Skin of body (tissue), 2 donors: ENCODE results near the gene ADGRG7. TPM values are rescaled to one million over a fixed set of nuclear protein-coding genes. Genes with fewer than 3 reads are reported as not detected.
A peak's percentile ranks its signal among the peaks of the same experiment; 100 is the strongest.

ENCODE experiments used
- DNase-seq: peaks from one replicate; lab custom pipeline; 2025; lab: John Stamatoyannopoulos, UW
- total RNA-seq: library from RNA; depleted of rRNA; stranded (reverse); fragments of >200 nt; gene quantifications from one replicate; pipeline ENCODE4 v1.2.3, GENCODE V29; 2014

The ADGRG7 gene
- total RNA-seq, 1 donor from 2014 or later, result 0.10 TPM

DNA sequence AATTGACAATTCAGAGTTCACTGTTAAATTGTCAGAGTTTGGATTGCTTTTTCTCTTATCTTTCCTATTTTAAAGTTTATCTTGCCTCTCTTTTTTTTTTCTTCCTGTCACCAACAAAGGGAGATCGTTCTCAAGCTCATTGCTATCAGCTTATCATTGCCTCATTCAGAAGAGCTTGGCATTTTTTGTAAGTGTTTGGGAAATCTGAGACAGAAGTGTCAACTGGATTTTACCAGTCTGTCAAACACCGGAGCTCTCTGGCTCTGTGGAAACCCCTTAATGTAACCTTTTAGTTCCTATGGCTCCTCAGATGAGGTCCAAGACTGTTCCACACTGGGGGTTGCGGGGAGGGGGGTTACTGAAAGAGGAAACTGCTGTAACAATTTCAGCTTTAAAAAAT lies 89.3 kb downstream of the ADGRG7 start:
- DNase-seq, result no peak

- DNase-seq, result no peak
Measured at GRCh38 chr3:100700708-100701107, 91.3 kb downstream of the ADGRG7 start.

DNA sequence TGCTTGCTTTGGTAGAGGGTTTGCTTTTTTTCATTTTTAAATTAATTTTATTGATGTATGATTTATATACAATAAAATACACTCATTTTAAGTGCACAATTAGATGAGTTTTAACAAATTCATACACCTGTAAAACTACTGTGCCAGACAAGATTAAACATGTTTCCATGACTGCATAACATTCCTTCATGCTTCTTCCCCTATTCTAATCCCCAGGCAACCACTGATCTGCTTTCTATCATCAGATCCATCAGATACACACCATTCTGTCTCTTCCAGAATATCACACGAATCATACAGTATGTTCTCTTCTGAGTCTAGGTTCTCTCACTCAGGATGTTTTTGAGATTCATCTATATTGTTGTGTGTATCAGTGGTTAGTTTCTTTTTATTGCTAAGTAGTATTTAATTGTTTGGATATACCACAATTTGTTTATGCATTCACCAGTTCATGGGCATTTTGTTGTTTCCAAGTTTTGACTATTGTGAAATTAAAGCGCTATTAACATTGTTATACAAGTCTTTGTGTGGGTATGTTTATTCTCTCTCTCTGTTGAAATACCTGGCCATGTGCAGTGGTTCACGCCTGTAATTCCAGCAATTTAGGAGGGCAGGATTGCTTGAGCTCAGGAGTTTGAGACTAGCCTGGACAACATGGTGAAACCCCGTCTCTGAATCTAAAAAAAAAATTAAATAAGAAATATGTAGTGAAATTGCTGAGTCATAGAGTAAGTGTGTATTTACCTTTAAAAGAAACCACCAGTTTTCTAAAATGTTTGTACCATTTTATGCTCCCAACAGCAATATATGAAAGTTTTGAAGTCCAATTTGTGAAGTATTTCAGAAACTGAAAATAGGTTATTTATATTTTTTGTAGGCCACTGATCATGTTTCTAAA lies 92.9 kb downstream of the ADGRG7 start:
- no peak for DNase-seq

GRCh38 chr3:100702980-100703345 lies 93.6 kb downstream of the ADGRG7 start:
- no peak for DNase-seq

- DNase-seq, result no peak
Measured at GRCh38 chr3:100703865-100704264, 94.5 kb downstream of the ADGRG7 start.

DNA sequence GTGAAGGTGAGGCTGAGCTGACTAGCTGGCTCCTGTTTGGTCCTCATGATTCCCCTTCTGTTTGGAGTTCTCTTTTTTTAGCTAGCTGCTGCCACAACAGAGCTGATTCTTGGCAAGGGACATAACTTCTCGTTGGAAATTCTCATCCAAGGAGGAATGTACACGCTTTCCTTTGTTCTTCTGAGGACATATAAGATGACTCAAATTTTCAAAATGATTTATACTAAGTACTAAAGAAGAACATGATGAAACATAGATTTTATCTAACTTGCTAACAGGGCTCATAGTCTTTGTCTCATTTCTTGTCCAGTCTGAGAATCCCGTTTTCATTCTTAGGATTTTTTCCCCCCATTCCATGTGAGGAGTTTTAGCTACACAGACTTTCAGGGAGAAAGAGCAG lies 97.0 kb downstream of the ADGRG7 start:
- DNase-seq, result no peak

DNA sequence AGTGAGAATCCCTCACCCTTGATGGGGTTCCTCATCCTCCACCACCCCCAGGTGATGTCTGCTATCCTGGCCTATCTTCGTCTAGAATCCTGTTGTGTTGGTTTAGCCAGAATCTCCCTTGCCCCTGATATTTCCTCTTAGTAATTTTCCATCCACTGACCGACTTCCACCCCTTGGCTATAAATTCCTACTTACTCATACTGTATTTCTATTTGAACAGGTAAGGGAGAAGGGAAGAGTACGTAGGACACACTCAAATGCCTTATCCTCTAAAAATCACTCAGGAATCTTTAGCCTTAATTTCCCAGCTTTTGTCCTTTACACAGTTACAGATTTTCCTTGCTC lies 99.2 kb downstream of the ADGRG7 start:
- no peak for DNase-seq

DNA sequence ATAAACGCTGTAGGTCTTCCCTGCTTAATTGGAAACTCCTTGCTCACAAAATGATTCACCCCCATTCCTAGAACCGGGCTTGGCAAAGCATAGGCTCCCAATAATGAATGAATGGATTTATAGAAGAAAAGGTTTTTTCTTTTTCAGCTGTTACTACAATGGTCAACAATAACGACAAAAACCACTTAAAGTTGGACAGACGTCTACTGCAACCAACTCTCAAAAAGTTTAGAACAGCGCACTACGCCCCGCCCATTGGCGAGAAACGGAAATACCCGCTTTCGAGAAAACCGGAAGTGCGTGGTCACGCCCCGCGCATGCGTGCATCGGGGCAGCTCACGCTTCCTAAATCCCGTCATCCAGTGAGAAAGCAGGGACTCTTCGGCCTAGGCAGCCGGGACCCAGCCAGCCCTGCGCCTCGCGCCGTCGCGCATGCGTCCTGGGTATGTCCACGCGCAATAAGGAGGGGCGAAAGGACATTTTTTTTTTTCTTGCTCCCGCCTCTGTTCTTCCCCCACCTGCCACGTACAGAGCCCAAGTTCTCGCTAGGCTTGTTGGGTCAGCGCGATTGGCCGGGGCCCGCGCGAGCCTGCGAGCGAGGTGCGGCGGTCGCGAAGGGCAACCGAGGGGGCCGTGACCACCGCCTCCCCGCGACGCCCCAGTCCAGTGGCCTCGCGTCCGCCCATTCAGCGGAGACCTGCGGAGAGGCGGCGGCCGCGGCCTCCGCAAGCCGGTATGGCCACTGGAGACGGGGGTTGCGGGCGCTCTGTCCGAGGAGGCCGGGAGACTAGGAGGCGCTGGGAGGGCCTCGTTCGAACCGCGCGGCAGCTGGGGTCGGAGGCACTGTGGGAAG lies 99.8 kb downstream of the ADGRG7 start, which contains the start of gene TFG:
Gene TFG, plus strand, starts transcription at position 506 of the 853 bp plus-strand sequence. CDS start 4,192 bp downstream, outside the sequence.
- DNase-seq, result peak; percentile 98

DNA sequence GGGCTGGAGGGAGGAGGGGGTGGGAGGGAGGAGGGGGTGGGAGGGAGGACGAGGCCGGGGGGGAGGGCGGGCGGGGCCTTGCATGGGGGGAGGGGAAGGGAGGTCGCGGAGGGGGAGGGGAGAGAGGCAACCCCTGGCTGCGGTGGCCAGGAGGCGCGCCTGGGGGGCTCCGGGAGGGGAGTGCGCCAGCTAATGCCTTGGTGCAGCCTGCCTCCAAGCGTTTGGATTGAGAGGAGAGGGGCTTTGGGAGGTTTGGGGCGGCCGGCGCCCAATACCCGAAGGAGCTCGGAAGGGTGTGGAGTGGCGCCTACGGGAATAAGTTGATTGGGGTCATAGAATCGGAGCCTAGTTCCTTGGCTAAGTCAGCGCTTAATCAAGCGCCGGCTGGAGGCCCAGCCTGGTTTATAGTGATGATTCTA lies 100.5 kb downstream of the ADGRG7 start:
- peak; percentile 58 for DNase-seq

GRCh38 chr3:100710261-100710968 lies 101.0 kb downstream of the ADGRG7 start:
- peak; percentile 58 for DNase-seq

- no peak for DNase-seq
Measured at GRCh38 chr3:100715176-100715575, 105.8 kb downstream of the ADGRG7 start.

GRCh38 chr3:100717063-100717462 lies 107.7 kb downstream of the ADGRG7 start:
- no peak for DNase-seq

DNA sequence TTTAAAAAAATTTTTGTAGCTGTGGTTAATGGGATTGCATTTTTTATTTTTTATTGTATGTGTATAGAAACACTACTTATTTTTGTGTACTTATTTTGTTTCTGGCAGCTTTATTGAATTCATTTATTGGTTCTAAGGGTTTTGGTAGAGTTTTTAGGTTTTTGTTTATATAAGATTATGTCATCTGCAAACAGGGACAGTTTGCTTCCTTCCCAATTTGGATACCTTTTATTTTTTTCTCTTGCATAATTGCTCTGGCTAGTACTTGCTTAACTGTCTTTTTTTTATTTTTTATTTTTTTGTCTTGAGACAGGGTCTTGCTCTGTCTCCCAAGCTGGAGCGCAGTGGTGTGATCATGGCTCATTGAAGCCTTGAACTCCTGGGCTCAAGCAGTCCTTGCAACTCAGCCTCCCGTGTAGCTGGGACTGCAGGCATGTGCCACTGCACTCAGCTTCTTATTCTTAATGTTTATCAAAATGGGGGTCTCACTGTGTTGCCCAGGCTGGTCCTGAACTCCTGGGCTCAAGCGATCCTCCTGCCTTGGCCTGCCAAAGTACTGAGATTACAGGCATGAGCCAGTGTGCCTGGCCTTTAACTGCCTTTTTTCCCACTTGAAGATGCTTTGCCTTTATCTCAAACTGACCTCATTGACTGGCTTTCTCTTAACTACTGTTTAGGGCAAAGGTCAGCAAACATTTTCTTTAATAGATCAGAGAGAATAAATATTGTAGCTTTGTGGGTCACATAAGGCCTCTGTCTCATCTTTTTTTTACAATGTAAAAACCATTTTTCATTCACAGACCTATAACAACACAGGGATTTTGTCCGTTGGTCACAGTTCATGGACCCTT lies 108.5 kb downstream of the ADGRG7 start:
- no peak for DNase-seq

DNA sequence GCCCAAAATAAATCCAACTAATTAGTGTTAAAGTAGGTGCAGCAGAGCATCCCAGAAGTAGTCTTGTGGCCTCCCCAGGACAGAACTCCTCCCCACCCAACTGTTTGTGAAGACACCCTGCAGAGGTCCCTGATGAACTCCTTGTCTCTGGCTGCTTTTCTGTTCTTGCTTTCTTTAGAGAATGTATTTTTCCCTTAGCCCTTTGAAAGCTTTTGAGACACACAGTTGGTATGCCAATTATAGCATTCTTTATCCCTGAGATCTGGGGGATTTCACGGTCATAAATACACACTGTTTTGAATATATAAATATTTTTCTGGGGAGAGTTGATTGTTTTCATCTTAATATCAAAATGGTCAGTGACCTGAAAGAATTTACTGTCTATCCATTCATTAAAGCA lies 109.7 kb downstream of the ADGRG7 start:
- DNase-seq, result no peak

DNA sequence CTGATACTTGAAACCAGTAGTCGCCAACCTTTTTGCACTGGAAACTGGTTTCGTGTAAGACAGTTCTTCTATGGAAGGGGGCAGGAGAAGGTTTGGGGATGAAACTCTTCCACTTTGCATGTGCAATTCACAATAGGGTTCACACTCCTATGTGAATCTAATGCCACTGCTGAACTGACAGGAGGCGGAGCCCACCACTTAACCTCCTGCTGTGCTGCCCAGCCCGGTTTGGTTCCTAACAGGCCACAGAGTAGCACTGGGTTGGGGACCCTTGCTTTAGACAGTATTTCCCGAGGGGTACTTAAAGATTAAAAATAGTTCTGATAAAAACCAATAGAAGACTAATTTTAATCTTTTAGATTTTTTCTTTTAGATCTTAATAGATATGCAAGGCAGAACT lies 111.0 kb downstream of the ADGRG7 start:
- DNase-seq, result no peak

GRCh38 chr3:100725935-100726513 lies 116.6 kb downstream of the ADGRG7 start:
- no peak for DNase-seq

- DNase-seq, result no peak
Measured at GRCh38 chr3:100726706-100727105, 117.3 kb downstream of the ADGRG7 start.

DNA sequence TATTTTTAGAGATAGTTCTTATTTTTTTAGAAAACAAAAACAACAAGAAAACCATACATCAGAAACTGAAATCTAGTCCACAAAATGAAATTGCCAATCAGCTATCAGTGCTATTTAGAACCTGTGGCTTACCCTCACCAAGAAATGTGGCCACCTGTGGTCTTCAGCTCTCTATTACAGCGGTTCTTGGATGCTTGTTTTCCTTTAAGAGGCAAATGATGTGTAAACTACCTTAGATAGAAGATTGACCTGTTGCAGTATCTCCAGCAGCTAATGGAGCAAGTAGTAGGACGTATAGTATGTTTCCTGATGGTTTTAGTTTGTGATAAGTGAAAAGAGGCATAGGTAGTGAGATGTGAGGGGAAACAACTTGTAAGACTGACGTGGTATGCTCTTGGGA lies 121.1 kb downstream of the ADGRG7 start:
- DNase-seq, result no peak

- DNase-seq, result no peak
Measured at GRCh38 chr3:100732435-100732834, 123.0 kb downstream of the ADGRG7 start.

GRCh38 chr3:100737334-100737733 lies 127.9 kb downstream of the ADGRG7 start:
- DNase-seq, result peak; percentile 7
